GM12874 (cell line): Measurements from ENCODE around the gene MCL1.

Experiments used
- CTCF ChIP-seq: IDR thresholded peaks from 2 replicates; pipeline ENCODE4 v1.5.1; 2011; ENCODE audit warnings: low read depth, mild to moderate bottlenecking, control low read depth, low read length, moderate library complexity; ENCODE audit not compliant: insufficient read depth

Gene MCL1

GRCh38 chr1:150546294-150546937 lies 33.0 kb downstream of the MCL1 start:
- no peak for TF ChIP-seq CTCF

- TF ChIP-seq CTCF: no peak
These were observed 33.9 kb downstream of the MCL1 start for GRCh38 chr1:150545486-150546032.

DNA sequence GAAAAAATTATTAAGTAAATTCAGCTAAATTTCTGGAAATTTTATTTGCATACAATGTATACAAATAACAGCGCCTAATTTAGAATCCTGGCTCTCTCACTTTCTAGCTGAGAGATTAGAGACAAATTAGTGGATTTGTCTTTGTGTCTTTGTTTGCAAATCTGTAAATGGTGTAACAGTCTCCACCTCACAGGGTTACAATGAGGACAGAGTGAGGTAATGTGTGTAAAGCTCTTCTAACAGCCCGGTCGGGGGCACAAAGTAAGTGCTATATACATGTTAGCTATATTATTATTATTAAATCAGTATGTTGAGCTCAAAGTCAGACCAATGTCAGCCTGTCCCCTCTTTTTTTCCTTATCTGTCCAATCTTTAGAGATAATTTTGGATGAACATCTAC lies 35.2 kb downstream of the MCL1 start:
- no peak for TF ChIP-seq CTCF

DNA sequence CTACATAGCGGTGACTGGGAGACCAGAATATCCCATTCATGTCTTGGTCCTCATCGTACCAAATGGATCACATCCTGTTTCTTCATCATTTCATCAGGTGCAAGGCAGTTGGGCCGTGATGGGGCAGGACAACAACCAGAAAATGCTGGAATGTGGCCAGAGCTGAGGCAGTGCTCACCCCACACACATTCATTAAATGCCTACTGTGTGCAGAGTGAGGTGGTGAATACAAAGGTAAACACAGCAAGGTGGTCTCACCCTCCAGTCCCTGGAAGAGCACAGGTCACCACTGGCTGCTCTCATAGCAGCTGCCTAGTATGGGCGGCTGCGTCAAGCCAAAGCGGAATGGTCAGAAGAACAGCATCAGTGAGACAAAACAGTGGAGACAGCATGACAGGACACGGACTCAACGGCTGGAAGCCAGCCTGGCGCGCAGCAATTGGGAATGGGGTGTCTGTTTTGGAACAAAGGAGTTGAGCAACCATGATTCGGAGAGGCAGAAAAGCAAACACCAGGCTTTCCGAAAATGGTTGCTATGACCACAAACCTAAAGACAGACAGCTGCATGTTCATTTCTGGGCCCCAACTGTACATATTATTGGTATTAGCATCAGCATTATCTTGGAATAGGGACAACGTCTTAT lies 35.8 kb downstream of the MCL1 start:
- TF ChIP-seq CTCF: no peak

- no peak for TF ChIP-seq CTCF
These were observed 41.4 kb downstream of the MCL1 start for GRCh38 chr1:150537732-150538684.

- TF ChIP-seq CTCF: no peak
These were observed 42.3 kb downstream of the MCL1 start for GRCh38 chr1:150536836-150537731.
